Stimulated activated CD8-positive, alpha-beta memory T cell treated with anti-CD3 and anti-CD28 coated beads, Interleukin-12 subunit alpha, Interleukin-12 subunit beta, amount 100 ng/mL, for 1 hour (primary cell): ENCODE results near the gene MT1M.

Source experiments
- DNase-seq: peaks from one replicate; pipeline ENCODE4 v3.0.0-alpha.2; 2020; ENCODE audit warnings: low read depth

The MT1M gene

DNA sequence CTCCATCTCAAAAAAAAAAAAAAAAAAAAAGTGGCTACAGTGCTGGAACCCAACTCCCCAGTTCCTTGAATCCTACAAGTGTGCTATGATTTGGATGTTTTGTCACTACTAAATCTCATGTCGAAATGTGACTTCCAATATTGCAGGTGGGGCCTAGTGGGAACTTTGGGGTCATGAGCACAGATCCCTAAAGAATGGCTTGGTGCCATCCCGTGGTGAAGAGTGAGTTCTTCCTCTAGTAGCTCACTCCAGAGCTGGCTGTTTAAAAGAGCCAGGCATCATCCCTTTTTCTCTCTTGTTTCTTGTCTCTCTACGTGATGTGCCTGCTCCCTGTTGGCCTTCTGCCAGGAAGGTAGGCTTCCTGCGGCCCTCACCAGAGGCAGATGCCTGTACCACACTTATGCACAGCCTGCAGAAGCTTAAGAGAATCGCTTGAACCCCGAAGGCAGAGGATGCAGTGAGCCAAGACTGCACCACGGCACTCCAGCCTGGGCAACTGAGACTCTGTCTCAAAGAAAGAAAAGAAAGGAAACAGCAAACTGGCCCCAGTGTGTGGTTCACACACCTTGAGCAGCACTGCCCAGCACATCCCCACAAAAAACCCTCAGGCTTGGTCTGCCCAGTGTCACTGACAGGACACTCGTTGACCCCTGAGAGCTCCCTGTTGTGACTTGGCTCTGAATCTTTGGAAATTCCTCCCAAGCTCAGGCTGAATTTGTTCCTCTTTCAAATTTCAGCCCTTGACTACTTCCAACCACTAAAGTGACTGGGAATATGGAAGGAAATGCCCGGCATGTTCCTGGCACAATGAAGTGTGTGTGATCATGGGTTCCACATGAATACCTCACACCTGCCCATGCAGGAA, 3.7 kb upstream of the MT1M start:
- DNase-seq, result no peak

DNA sequence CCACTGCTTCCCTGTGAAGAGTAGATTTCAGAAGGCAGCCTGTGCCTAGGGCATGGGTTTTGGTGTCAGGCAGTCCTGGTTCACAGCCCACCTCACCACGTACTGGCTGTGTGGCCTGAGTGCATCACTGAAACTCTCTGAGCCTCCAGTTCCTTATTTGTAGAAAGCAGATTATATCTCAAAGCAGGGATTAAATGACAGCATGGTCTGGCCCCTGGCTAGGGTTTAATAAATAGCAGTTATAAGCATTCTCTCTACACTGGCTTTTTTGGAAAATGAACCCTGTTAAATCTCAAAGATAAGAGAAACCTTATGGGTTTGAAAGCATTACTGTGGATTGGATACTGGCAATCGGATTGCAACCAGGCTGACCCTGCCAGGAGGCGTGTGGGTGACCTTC, 2.9 kb upstream of the MT1M start:
- no peak for DNase-seq

DNA sequence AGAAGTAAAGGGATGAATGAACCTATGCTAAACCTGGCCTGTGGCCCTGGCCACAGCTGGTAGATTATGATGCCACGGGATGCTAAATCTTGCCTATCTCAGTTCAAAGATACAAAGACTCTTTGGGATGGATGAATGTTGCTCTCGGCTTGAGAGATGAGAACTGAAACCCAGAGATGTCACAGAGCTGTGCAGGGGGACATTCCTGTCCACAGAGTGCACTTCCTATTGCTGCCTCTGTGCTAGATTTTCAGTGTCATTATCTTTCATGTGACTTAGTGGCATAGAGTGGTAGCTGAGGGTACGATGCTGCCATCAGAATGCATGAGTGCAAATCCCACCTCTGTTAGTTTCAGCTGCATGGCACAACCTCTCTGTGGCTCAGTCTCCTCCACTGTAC, 2.3 kb upstream of the MT1M start:
- DNase-seq, result no peak

DNA sequence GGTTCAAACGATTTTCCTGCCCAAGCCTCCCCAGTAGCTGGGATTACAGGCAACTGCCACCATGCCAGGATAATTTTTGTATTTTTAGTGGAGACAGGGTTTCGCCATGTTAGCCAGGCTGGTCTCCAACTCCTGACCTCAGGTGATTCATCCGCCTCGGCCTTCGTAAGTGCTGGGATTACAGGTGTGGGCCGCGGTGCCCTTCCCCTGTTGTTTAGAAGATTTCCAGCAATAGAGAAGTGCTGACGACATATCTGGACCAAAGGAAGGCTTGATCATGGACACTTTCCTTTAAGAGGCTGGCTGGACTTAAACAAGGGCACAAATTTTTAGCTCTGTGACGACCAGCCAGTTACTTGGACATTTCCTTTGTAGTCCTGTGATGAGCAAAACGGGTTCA, 1.3 kb upstream of the MT1M start:
- no peak for DNase-seq

DNA sequence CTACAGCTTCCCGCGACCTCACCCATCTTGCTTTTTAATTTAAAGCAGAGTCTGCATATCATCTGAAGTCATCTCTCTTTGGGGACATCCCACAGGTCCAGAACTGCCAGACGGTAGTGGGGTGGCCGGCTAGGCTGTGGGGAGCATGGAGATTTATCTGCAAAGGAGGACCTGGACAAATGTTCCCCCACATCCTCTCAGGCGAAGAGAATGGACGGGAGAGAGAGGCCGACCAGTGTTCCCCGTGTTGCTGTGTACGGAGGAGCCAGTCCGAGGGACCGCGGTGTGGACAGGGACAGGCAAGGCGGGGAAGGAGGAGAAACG, 665 bp upstream of the MT1M start:
- no peak for DNase-seq

DNA sequence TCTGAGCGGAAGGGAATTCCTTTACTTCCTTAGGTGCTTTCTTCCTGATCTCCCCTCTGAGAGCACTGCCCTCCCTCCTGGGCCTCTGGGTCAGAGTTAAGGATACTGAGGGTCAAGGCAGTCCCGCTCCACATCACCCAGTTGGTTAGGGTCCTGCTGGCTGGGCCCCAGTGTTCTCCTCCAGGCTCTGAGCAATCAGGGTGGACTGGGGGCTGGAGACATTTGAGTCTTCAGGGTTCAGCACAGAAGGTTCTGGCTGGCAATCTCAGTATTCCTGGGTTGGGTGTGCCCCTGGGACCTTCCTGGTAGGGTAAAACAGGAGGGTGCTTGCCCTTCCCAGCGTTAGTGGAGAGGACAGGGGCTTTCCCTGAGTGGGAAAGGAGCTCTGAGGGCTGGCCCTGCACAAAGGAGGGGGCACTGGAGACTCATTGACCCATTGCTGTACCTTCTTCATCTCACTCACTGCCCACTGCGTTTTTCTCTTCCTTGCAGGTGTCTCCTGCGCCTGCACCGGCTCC, 448 bp downstream of the MT1M start:
- no peak for DNase-seq

DNA sequence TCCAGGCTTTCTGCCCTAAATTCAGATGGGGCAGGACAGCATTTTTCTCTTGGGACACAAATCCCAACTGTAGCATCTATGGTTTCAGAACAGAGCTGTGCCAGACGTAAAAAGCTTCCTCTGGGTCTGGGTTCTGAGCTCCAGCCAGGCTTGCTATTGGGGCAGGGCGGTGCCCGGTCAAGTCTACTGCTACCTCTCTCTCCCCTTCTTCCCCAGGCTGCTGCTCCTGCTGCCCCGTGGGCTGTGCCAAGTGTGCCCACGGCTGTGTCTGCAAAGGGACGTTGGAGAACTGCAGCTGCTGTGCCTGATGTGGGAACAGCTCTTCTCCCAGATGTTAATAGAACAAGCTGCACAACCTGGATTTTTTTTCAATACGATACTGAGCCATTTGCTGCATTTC, 1.1 kb downstream of the MT1M start:
- no peak for DNase-seq

DNA sequence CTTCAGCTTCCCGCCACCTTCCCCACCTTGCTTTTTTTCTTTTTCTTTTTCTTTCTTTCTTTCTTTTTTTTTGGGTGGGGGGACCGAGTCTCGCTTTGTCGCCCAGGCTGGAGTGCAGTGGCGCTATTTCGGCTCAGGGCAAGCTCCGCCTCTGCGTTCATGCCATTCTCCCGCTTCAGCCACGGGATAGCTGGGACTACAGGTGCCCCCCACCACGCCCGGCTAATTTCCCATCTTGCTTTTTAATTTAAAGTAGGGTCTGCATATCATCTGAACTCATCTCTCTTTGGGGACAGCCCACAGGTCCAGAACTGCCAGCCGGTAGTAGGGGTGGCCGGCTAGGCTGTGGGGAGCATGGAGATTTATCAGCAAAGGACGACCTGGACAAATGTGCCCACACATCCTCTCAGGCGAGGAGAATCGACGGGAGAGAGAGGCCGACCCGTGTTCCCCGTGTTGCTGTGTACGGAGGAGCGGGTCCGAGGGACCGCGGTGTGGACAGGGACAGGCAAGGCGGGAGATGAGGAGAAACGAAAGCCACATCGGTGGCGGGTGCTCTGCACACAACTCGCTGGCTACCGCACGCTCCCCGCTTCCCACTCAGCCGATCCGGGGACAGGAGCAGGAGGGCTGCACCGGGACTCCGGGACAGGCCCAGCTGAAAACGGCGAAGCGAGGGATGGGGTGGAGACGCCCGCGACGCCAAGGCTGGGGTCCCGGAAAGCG, 2.4 kb downstream of the MT1M start:
- DNase-seq, result no peak

DNA sequence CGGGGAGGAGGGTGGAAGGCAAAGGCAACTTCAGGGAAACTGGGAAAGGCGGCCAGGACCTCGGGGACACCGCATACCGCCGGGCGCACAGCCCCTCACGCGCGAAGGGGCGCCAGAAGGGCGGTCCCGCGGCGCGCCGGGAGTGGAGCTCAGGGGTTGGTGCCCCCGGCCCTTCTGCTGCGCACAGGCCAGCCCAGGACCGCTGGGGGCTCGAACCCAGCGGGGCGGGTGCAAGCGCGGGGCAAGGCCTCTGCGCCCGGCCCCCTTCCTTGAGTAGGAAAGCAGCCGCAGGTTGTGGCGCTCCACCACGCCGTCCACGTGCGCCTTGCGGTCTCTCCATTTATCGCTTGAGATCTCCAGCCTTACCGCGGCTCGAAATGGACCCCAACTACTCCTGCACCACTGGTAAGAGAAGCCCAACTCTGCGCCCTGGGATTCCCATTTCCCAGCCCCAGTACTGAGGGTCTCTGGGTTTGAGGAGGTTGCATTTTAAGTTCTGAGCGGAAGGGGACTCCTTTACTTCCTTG, 3.0 kb downstream of the MT1M start:
- no peak for DNase-seq

DNA sequence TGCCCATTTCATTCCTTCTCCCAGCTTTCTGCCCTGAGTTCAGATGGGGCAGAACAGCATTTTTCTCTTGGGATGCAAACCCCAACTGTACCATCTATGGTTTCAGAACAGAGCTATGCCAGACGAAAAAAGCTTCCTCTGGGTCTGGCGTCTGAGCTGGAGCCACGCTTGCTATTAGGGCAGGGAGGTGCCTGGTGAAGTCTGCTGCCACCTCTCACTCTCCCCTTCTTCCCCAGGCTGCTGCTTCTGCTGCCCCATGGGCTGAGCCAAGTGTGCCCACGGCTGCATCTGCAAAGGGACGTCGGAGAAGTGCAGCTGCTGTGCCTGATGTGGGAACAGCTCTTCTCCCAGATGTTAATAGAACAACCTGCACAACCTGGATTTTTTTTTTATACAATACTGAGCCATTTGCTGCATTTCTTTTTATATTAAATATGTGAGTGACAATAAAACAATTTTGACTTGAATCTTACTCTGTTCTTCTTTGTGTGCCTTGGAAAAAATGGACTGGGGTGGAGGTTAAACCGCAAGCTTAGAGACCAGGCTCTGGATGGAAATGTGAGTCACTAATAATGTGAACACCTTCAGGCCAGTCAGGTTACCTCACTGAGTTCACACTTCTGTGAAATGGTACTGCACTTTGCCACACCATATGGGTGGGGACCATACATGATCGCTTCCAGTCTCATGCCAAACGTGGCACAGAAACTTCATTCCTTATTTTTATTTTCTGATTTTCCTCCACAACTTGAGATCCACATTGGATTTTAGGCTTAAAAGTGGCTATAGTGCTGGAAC, 4.4 kb downstream of the MT1M start:
- no peak for DNase-seq

DNA sequence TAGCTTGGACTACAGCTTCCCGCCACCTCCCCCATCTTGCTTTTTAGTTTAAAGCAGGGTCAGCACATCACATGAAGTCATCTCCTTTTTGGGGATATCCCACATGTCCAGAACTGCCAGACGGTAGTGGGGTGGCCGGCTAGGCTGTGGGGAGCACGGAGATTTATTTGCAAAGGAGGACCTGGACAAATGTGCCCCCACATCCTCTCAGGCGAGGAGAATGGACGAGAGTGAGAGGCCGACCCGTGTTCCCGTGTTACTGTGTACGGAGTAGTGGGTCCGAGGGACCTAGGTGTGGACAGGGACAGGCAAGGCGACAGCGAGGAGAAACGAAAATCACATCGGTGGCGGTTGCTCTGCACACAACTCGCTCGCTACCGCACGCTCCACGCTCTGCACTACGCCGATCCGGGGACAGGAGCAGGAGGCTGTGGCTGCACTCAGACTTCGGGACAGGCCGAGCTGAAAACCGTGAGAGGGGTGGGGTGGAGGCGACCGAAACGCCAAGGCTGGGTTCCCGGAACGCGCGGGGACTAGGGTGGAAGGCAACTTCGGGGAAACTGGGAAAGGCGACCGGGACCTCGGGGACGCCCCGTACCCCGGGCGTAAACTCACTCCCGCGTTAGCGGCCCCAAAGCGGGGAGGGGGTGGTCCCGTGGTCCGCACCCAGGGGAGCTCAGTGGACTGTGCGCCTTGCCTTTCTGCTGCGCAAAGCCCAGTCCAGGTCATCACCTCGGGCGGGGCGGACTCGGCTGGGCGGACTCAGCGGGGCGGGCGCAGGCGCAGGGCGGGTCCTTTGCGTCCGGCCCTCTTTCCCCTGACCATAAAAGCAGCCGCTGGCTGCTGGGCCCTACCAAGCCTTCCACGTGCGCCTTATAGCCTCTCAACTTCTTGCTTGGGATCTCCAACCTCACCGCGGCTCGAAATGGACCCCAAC, 5.6 kb downstream of the MT1M start, which contains the start of gene MT1A:
Gene MT1A (plus strand): TSS at position 853 of the 937 bp plus-strand sequence. CDS start 73 bp downstream, at position 926.
- no peak for DNase-seq

DNA sequence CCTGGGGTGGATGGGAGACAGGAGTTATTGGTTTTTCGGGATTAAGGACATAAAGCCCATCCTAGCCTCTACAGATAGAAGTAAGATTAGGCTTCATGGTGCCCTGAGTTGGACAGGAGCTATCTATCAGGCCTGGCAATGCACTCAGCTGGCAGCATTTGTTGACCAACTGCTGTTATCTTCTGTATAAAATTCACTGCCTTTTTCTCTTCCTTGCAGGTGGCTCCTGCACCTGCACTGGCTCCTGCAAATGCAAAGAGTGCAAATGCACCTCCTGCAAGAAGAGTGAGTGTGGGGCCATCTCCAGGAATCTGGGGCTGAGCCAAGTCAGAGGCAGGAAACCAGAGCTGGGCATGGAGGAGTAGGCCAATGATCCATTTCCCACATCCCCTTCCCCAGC, 6.6 kb downstream of the MT1M start:
- no peak for DNase-seq

DNA sequence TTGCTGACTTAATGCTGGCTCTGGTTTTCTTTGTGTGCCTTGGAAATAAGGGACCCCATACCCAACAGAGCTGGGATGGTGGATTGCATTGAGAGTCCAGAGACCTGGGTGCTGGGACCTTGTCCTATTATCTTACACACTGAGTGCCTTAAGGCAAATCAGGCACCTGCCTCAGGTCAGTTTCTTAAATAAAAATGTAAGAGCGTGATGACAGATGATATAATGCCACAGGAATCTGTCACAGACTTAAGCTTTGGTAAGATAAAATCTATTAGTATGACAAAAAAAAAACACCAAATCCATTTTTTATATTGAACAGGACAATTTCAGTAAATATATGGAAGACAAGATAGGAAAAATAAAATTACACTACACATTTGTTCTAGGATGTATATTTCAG, 7.6 kb downstream of the MT1M start:
- DNase-seq, result no peak

DNA sequence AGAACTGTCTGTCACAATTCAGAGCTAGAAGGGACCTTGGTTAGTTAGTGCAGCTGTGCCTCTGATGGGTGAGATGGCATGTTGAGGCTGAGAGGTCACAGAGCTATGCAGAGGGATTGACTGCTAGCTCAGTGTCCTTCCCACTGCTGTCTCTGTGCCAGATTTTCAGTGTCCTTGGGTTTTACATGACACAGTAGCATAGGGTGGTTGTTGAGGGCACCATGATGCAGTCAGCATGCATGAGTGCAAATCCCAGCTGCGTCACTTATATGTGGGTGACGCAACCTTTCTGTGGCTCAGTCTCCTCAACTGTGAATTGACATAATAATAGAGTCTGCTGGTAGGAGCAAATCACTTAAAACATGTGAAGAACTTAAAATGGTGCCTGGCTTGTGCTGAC, 8.7 kb downstream of the MT1M start:
- no peak for DNase-seq

DNA sequence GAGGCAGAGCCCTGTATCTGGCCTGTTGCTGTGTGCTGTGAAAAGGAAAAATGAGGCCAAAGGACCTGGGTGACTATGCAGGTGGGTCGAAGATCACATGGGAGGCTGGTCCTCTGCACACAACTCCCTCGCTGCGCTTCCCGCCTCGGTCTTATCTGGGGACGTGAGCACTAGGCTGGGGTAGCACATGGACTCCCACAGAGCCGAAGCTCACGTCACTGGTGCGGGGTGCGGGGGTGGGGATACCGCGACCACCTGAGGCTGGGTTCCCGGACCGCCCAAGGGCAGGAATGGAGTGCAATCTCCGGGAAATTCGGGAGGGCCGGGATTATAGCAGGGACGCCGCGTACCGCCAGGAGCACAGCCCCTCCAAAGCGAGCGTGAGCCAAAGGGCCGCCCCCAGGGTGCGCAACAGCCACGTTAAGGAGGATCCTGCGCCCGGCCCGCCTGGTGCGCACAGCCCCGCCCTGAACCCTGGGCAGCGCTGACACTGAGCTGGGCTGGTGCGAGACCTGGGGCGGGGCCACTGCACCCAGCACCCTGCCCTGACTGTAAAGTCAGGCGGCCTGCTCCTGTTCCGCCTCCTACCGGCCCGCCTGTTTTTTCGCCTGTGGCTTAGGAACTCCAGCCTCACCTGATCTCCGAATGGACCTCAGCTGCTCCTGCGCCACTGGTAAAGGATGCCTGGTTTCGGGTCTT, 10.8 kb downstream of the MT1M start:
- DNase-seq, result peak; percentile 39

DNA sequence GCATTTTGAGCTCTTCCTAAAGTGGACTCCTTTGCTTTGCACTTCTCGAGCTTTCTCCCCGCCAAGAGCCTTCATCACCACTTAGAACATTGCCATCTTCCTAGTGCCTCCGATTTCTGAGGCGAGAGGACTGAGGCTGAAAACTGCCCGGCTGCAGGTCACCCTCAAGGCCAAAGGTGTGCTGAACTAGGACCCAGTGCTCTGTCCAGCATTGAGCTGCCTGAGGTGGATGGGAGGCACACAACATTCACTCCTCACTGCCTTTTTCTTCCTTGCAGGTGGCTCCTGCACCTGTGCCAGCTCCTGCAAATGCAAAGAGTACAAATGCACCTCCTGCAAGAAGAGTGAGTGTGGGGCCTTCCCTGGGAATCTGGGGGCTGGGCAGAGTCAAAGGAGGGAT, 11.4 kb downstream of the MT1M start:
- no peak for DNase-seq

DNA sequence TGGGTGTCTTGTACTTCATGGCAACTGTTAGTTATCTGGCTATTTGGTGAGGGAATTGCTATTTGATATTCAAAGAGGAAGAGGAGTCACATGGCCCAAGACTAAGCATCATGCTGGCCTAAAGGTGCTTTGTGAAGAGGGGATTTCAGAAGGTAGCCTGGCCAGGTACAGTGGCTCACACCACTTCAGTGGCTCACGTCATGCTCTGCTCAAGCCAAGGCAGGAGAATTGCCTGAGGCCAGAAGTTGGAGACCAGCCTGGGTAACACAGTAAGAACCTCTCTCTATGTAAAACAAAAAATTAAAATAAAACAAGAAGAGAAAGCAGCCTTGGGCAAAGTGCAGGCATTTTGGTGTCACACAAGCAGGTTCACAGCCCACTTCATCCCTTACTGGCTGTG, 12.9 kb downstream of the MT1M start:
- no peak for DNase-seq

DNA sequence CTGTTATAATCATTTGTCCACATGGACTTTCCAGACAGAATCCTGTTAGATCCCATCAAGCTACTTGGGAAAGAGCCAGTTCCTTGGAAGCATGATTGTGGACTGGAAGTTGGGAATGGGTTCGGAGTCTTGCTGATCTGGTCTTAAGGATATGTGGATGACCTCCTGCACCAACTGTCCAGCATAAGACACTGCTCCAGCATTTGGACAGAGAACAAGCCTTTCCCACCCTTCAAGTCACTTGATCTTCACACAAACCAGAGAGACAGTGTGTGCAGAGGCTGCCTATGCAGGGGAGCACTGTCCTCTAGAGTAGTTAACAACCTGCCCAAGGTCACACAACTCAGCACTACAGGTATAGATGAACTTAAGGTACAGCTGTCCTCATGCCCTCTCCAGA, 13.4 kb downstream of the MT1M start:
- no peak for DNase-seq

DNA sequence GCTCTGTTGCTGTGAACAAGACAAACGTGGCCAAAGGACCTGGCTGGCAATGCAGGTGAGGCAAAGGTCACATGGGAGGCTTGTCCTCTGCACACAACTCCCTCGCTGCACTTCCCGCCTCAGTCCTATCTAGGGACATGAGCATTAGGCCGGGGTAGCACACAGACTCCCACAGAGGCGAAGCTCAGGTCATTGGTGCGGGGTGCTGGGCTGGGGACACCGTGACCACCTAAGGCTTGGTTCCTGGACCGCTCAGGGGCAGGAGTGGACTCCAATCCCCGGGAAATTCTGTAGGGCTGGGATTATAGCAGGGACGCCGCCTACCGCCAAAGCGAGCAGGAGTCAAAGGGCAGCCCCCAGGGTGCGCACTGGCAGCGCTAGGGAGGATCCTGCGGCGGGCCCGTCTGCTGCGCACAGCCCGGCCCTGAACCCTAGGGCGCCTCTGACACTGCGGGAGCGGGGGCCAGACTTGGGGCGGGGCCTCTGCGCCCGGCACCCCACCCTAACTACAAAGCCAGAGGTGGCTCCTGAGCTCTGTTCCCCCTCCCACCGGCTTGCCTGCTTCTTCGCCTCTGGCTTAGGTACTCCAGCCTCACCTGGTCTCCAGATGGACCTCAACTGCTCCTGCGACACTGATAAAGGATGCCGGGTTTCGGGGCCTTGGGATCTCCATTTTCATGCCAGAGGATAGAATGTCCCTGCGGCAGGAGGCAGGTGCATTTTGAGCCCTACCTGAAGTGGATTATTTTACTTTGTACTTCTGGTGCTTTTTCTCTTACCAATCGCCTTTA, 15.4 kb downstream of the MT1M start:
- DNase-seq, result no peak

DNA sequence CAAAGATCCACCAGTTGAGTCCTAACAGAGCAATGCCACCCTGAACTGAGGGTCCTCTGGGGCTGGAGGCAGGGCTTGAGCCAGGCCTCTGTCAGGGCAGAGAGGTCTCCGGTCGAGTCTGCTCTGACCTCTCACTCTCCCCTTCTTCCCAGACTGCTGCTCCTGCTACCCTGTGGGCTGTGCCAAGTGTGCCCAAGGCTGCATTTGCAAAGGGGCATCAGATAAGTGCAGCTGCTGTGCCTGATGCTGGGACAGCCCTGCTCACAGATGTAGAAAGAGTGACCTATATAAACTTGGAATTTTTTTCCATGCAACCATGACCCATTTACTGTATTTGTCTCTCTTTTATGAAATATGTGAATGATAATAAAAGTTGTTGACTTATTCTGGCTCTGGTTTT, 16.8 kb downstream of the MT1M start:
- DNase-seq, result no peak
